HCT116 (cell line): ENCODE results near the gene SLC25A21. TPM values are rescaled to one million over a fixed set of nuclear protein-coding genes. Genes with fewer than 3 reads are reported as not detected.

Experiments used
- ATAC-seq: fragments of 200-7000 bp; cut with Tn5 transposase; 2 replicates; pipeline ENCODE4 v1.9.1; 2020; ENCODE audit warnings: mild to moderate bottlenecking, moderate library complexity
- BruUV-seq: library from RNA; stranded (reverse); fragments of 400-500 nt; replicated peaks from 2 replicates; lab custom pipeline; 2021; lab: Mats Ljungman, UMichigan
- CTCF ChIA-PET: fragments of 300-600 bp; sonication (Branson Sonifier 250); formaldehyde crosslinking; loops from one replicate; lab custom pipeline; 2021; ENCODE audit warnings: antibody characterized with exemption; lab: Charles Lee
- POLR2A ChIA-PET: fragments of 300-600, 350-600 bp; sonication (Branson Sonifier 250); formaldehyde crosslinking; loops from one replicate; lab custom pipeline; 2021; ENCODE audit warnings: antibody characterized with exemption; lab: Charles Lee
- RAD21 ChIA-PET, 2 experiments: fragments of 300-600 bp; sonication (Branson Sonifier 250); formaldehyde crosslinking; loops; one replicate each; lab custom pipeline; 2023; ENCODE audit warnings: low total read pairs in 2 of 2; ENCODE audit not compliant: uncharacterized antibody in 2 of 2, unreplicated experiment in 2 of 2, low non-redundant PET in 1 of 2; lab: Charles Lee
- DNase-seq: peaks from one replicate; pipeline ENCODE4 v3.0.0-alpha.2; 2010; ENCODE audit warnings: low read depth, low spot score
- H2AFZ ChIP-seq: fragments of 200-600 bp; shearing (Covaris generic), sonication (generic); 2 replicates; pipeline ENCODE4 v1.6.1; 2017; ENCODE audit warnings: low read depth, mixed run types, mixed read lengths, antibody characterized with exemption, low read length; ENCODE audit not compliant: poor library complexity, severe bottlenecking
- H3K27ac ChIP-seq: 2 replicates; pipeline ENCODE4 v1.5.1; 2012; ENCODE audit warnings: low read depth, low read length
- H3K27me3 ChIP-seq: fragments of 200-600 bp; sonication (generic); 2 replicates; pipeline ENCODE4 v1.6.1; 2016; ENCODE audit warnings: mixed run types, low read length, mixed read lengths; ENCODE audit not compliant: insufficient read depth
- H3K36me3 ChIP-seq, 2 experiments: fragments of 200-500 bp in 1 of 2; fragments of 200-600 bp in 1 of 2; sonication (Bioruptor generic) in 1 of 2; sonication (generic) in 1 of 2; 2 replicates each; pipeline versions ENCODE4 v1.5.1 to v1.6.1; 2014 to 2016; ENCODE audit warnings: low read length in 2 of 2, inconsistent platforms in 1 of 2, mixed read lengths in 1 of 2, mixed run types in 1 of 2; ENCODE audit not compliant: insufficient read depth in 2 of 2, control insufficient read depth in 1 of 2
- H3K4me1 ChIP-seq, 2 experiments: fragments of 200-600 bp in 1 of 2; sonication (generic) in 1 of 2; 2 replicates each; pipeline versions ENCODE4 v1.5.1 to v1.6.1; 2012 to 2017; ENCODE audit warnings: low read length in 2 of 2, inconsistent platforms in 1 of 2, mild to moderate bottlenecking in 1 of 2, mixed read lengths in 1 of 2, mixed run types in 1 of 2, moderate library complexity in 1 of 2; ENCODE audit not compliant: insufficient read depth in 2 of 2, control insufficient read depth in 1 of 2
- H3K4me2 ChIP-seq: fragments of 200-600 bp; sonication (generic); 2 replicates; pipeline ENCODE4 v1.6.1; 2017; ENCODE audit warnings: mixed run types, low read length, mixed read lengths
- H3K4me3 ChIP-seq, 2 experiments: fragments of 200-600 bp in 1 of 2; sonication (generic) in 1 of 2; replicated peaks in 1 of 2; 2 replicates each; pipeline ENCODE4 v1.5.1; 2011 to 2016; ENCODE audit warnings: low read length in 2 of 2, control low read depth in 1 of 2, low read depth in 1 of 2, mild to moderate bottlenecking in 1 of 2, mixed read lengths in 1 of 2, mixed run types in 1 of 2
- H3K79me2 ChIP-seq: fragments of 200-600 bp; sonication (generic); 2 replicates; pipeline ENCODE4 v1.6.1; 2017; ENCODE audit warnings: mild to moderate bottlenecking, mixed run types, low read length, moderate library complexity, mixed read lengths; ENCODE audit not compliant: insufficient read depth
- H3K9ac ChIP-seq: fragments of 200-600 bp; sonication (generic); 2 replicates; pipeline ENCODE4 v1.6.1; 2016; ENCODE audit warnings: low read length, mixed read lengths
- H3K9me2 ChIP-seq: fragments of 200-600 bp; sonication (generic), shearing (Covaris generic); 2 replicates; pipeline ENCODE4 v1.6.1; 2017; ENCODE audit warnings: mixed run types, mild to moderate bottlenecking, moderate library complexity; ENCODE audit not compliant: insufficient read depth
- H3K9me3 ChIP-seq, 2 experiments: fragments of 200-500 bp in 1 of 2; fragments of 200-600 bp in 1 of 2; sonication (Bioruptor generic) in 1 of 2; sonication (generic) in 1 of 2; 2 replicates each; pipeline ENCODE4 v1.6.1; 2014 to 2017; ENCODE audit warnings: low read length in 2 of 2, mixed read lengths in 2 of 2, inconsistent platforms in 1 of 2, low read depth in 1 of 2, mild to moderate bottlenecking in 1 of 2, mixed run types in 1 of 2, moderate library complexity in 1 of 2; ENCODE audit not compliant: control insufficient read depth in 1 of 2, insufficient read depth in 1 of 2
- H4K20me1 ChIP-seq: fragments of 200-600 bp; sonication (generic), shearing (Covaris generic); 2 replicates; pipeline ENCODE4 v1.6.1; 2017; ENCODE audit warnings: mixed run types, mild to moderate bottlenecking, moderate library complexity; ENCODE audit not compliant: insufficient read depth
- CBX3 ChIP-seq: IDR thresholded peaks from 2 replicates; pipeline ENCODE4 v1.6.1; 2012; ENCODE audit warnings: low read depth
- CEBPB ChIP-seq: IDR thresholded peaks from 2 replicates; pipeline ENCODE4 v1.6.1; 2012; ENCODE audit warnings: low read depth
- CTCF ChIP-seq, 3 experiments: fragments of 200-600 bp in 1 of 3; sonication (generic) in 1 of 3; IDR thresholded peaks in 2 of 3; conservative IDR thresholded peaks in 1 of 3; 2 replicates each; pipeline ENCODE4 v1.5.1; 2012 to 2017; ENCODE audit warnings: low read depth in 2 of 3, low read length in 2 of 3, antibody characterized with exemption in 1 of 3, borderline replicate concordance in 1 of 3, control low read depth in 1 of 3, mild to moderate bottlenecking in 1 of 3, mixed read lengths in 1 of 3, mixed run types in 1 of 3, moderate library complexity in 1 of 3; ENCODE audit not compliant: insufficient read depth in 1 of 3
- ELF1 ChIP-seq: IDR thresholded peaks from 2 replicates; pipeline ENCODE4 v1.6.1; 2012; ENCODE audit warnings: low read depth, borderline replicate concordance
- EZH2 ChIP-seq: fragments of 200-600 bp; sonication (generic); IDR thresholded peaks from 2 replicates; pipeline ENCODE4 v1.6.1; 2017; ENCODE audit warnings: antibody characterized with exemption, mixed run types
- FOSL1 ChIP-seq: IDR thresholded peaks from 2 replicates; pipeline ENCODE4 v1.6.1; 2012; ENCODE audit warnings: low read depth
- RAD21 ChIP-seq: IDR thresholded peaks from 2 replicates; pipeline ENCODE4 v1.6.1; 2012; ENCODE audit warnings: low read depth, mild to moderate bottlenecking
- TCF7L2 ChIP-seq: IDR thresholded peaks from 2 replicates; pipeline ENCODE4 v1.7.0; 2011; ENCODE audit warnings: borderline replicate concordance, inconsistent platforms; ENCODE audit not compliant: insufficient read depth, insufficient read length; ENCODE audit errors: extremely low read depth
- ZNF274 ChIP-seq: fragments of 200-500 bp; sonication (Bioruptor generic); IDR thresholded peaks from 2 replicates; pipeline ENCODE4 v1.6.1; 2014; ENCODE audit warnings: mild to moderate bottlenecking, low read depth, low read length, inconsistent platforms
- intact Hi-C: fragments of 100-400 bp; cut with micrococcal nuclease; formaldehyde crosslinking; loops from 2 replicates; pipeline ENCODE4 v1.10.0; 2022
- total RNA-seq: library from RNA; stranded (reverse); gene quantifications from one replicate; pipeline ENCODE4 v1.2.1, GENCODE V29; 2021; ENCODE audit not compliant: unreplicated experiment
- TF ChIP-seq, protein P1 (sequence below): IDR thresholded peaks from 2 replicates; pipeline ENCODE4 v1.6.1; 2012

SLC25A21 gene
- total RNA-seq, 1 experiment from 2014 or later = 3.5 TPM

DNA sequence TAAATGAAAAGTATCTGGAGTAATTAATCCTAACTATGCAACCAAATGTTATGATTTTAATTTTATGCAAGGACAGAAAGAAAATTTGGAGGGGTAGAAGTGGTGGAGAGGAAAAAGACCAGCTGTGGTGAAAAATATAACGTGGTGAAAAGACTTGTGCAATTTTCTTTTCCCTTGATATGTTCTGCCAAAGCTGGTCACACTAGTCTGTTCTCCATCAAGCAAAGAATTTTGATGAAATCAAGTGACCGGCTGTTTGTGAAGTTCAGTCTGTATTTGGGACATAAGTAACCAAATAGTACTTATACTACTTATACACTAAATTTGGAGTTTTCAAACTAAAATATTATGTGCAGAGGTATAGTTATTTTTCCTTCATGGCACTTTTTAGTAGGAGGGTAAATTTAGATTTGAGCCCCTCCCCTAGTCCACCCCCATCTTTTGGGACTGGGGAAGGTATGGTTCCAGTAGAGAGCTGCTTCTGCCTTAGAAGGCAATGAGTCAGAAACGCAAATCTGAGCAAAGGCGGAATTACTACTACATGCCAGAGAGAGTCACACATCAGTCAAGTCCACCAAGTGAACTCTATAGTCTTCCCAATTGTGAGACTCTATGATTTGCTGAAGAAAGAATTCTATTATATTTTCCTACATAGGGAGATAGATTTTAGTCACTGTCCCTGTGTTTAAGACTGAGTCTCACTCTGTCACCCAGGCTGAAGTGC lies 229.7 kb downstream of the SLC25A21 start:
- peak overlapping the region; percentile 45; the same call in 1 of the 2 replicates for H3K4me2 ChIP-seq
- ATAC-seq (peak; percentile 22; the same call in 1 of the 2 replicates), DNase-seq (no peak)
- POLR2A ChIA-PET = no interaction called here
- H3K9ac ChIP-seq = no peak overlapping the region
- no peak overlapping the region for H3K4me3 ChIP-seq
- no peaks in the 10 kb centered on the region for H4K20me1 ChIP-seq
- H3K79me2 ChIP-seq = no peaks in the 10 kb centered on the region
- no peaks in the 10 kb centered on the region for H3K9me2 ChIP-seq
- CTCF ChIA-PET = interaction anchor here (0.7 to 2.9 kb wide), 34 partner anchors 8 to 1059 kb away, joined by 3 to 41 read pairs (median 6); partner anchors contain the start of gene PAX9
- no peaks in the 10 kb centered on the region for H3K9me3 ChIP-seq
- no peaks in the 10 kb centered on the region for H3K36me3 ChIP-seq
- RAD21 ChIA-PET = interaction anchor here (1.4 to 1.8 kb wide), 3 partner anchors 337 to 873 kb away, joined by 3 to 10 read pairs (median 5); no protein-coding TSS in a partner anchor
- BruUV-seq = no TSS peak
- intact Hi-C loops = loop anchor here (1.0 to 5.0 kb wide), 4 partner anchors 170 to 389 kb away; no protein-coding TSS in a partner anchor
- TF ChIP-seq ELF1 (no peak), ZNF274 (no peak), RAD21 (no peak), TCF7L2 (no peak)
- peaks cover 0 to 4% of the 10 kb centered on the region in 2 experiments; a peak in 1 of 4 replicates for H3K4me1 ChIP-seq
- peak overlapping the region; percentile 24 for H2AFZ ChIP-seq
- H3K27ac ChIP-seq = no peak overlapping the region
- H3K27me3 ChIP-seq = no peaks in the 10 kb centered on the region

GRCh38 chr14:36941783-36942521 lies 230.5 kb downstream of the SLC25A21 start:
- TF ChIP-seq FOSL1 (no peak), ELF1 (no peak), EZH2 (no peak), CBX3 (no peak), RAD21 (peak; percentile 82), CEBPB (no peak), CTCF (IDR thresholded peaks at IDR 0.05 in 2 of 3, conservative IDR thresholded peaks at IDR 0.05 in 1 of 3; ENCODE audit: borderline replicate concordance in 1 of 3, insufficient read depth in 1 of 3, low read depth in 2 of 3, low read length in 2 of 3) (peak; percentile 84 to 97 (median 96))
- TF ChIP-seq, protein P1, sequence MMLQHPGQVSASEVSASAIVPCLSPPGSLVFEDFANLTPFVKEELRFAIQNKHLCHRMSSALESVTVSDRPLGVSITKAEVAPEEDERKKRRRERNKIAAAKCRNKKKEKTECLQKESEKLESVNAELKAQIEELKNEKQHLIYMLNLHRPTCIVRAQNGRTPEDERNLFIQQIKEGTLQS = no peak
- TF ChIP-seq, all 23 proteins: peak for 2
- DNase-seq = peak; percentile 60
- no peaks in the 10 kb centered on the region for H3K36me3 ChIP-seq
- no peaks in the 10 kb centered on the region for H3K9me3 ChIP-seq
- peak; percentile 93 for ATAC-seq
- peak overlapping the region; percentile 24 for H2AFZ ChIP-seq
- H3K4me3 ChIP-seq = no peak overlapping the region; a peak in 1 of 4 replicates
- H3K79me2 ChIP-seq = no peaks in the 10 kb centered on the region
- no peaks in the 10 kb centered on the region for H3K9me2 ChIP-seq
- no peaks in the 10 kb centered on the region for H4K20me1 ChIP-seq
- no peaks in the 10 kb centered on the region for H3K27me3 ChIP-seq
- no peak overlapping the region for H3K9ac ChIP-seq
- ChIA-PET POLR2A (no interaction called here), CTCF (interaction anchor here (0.7 to 2.9 kb wide), 33 partner anchors 8 to 1058 kb away, joined by 3 to 41 read pairs (median 6); partner anchors contain the start of gene PAX9), RAD21 (interaction anchor here (0.5 to 1.8 kb wide), 5 partner anchors 208 to 954 kb away, joined by 3 to 10 read pairs (median 4); no protein-coding TSS in a partner anchor)
- no peak overlapping the region for H3K27ac ChIP-seq
- H3K4me1 ChIP-seq = peaks cover 0 to 4% of the 10 kb centered on the region in 2 experiments; a peak in 1 of 4 replicates
- peak overlapping the region; percentile 45; the same call in 1 of the 2 replicates for H3K4me2 ChIP-seq
- intact Hi-C loops = loop anchor here (1.0 to 5.0 kb wide), 4 partner anchors 170 to 389 kb away; no protein-coding TSS in a partner anchor
- no TSS peak for BruUV-seq
